Measurements from ENCODE around the gene FUT1. TPM values are rescaled to one million over a fixed set of nuclear protein-coding genes. Genes with fewer than 3 reads are reported as not detected.

FUT1 gene
- total and polyA plus RNA-seq, 4 experiments from 2014 or later = 0.11 to 0.32 (median 0.22) TPM; not detected in 1

- intact Hi-C loops (cut with micrococcal nuclease) = no loop called here
- CTCF ChIA-PET (ENCODE audit: partially characterized antibody) = interaction anchor here (1.2 kb wide), 1 partner anchor 17 kb away, joined by 3 read pairs; no protein-coding TSS in a partner anchor
- POLR2A ChIA-PET (ENCODE audit: partially characterized antibody) = no interaction called here
- Mint-ChIP-seq H3K4me1 (peaks cover 13 to 26% (median 19%) of the 10 kb centered on the region in 4 donors), H3K4me3 (no peak overlapping the region), H3K27me3 (peaks cover 11 to 16% of the 10 kb centered on the region in 2 donors), H3K36me3 (no peaks in the 10 kb centered on the region), H3K27ac (no peak overlapping the region), H3K9me3 (no peaks in the 10 kb centered on the region)
- H3K27me3 ChIP-seq (ENCODE audit: insufficient read depth, low read length) = no peaks in the 10 kb centered on the region
- no peak overlapping the region for H3K4me3 ChIP-seq (ENCODE audit: low read length in 2 of 2)
- H3K9me3 ChIP-seq (ENCODE audit: control insufficient read depth in 1 of 2, low read length in 2 of 2) = no peaks in the 10 kb centered on the region
- H3K4me1 ChIP-seq (ENCODE audit: insufficient read depth, low read length) = peaks cover 23% of the 10 kb centered on the region
- no peaks in the 10 kb centered on the region for H3K36me3 ChIP-seq (ENCODE audit: insufficient read depth, low read length)
- H3K27ac ChIP-seq (ENCODE audit: low read depth, low read length) = no peak overlapping the region
- no peak for DNase-seq
Observed at GRCh38 chr19:48756212-48756611, 3.8 kb upstream of the FUT1 start.

- no peak for DNase-seq
- no peaks in the 10 kb centered on the region for H3K27me3 ChIP-seq (ENCODE audit: insufficient read depth, low read length)
- no peaks in the 10 kb centered on the region for H3K9me3 ChIP-seq (ENCODE audit: control insufficient read depth in 1 of 2, low read length in 2 of 2)
- Mint-ChIP-seq H3K27ac (no peak overlapping the region), H3K4me1 (peaks cover 15 to 30% (median 21%) of the 10 kb centered on the region in 4 donors), H3K27me3 (peaks cover 11 to 16% of the 10 kb centered on the region in 2 donors), H3K9me3 (no peaks in the 10 kb centered on the region), H3K4me3 (no peak overlapping the region), H3K36me3 (no peaks in the 10 kb centered on the region)
- no peak overlapping the region for H3K4me3 ChIP-seq (ENCODE audit: low read length in 2 of 2)
- intact Hi-C loops (cut with micrococcal nuclease) = no loop called here
- no peaks in the 10 kb centered on the region for H3K36me3 ChIP-seq (ENCODE audit: insufficient read depth, low read length)
- no peak overlapping the region for H3K27ac ChIP-seq (ENCODE audit: low read depth, low read length)
- CTCF ChIA-PET (ENCODE audit: partially characterized antibody) = interaction anchor here (1.2 kb wide), 1 partner anchor 16 kb away, joined by 3 read pairs; no protein-coding TSS in a partner anchor
- H3K4me1 ChIP-seq (ENCODE audit: insufficient read depth, low read length) = peaks cover 23% of the 10 kb centered on the region
- POLR2A ChIA-PET (ENCODE audit: partially characterized antibody) = no interaction called here
Observed at GRCh38 chr19:48755787-48756186, 3.3 kb upstream of the FUT1 start.

- peak within 1 kb of the TSS in 2 of 8 donors; percentile 84 to 88 for H3K4me3 Mint-ChIP-seq
- Histone ChIP-seq H3K4me3 (ENCODE audit: low read length in 2 of 2) (no peak within 1 kb of the TSS), H3K27me3 (ENCODE audit: insufficient read depth, low read length) (no peaks in the 10 kb centered on the region), H3K9me3 (ENCODE audit: control insufficient read depth in 1 of 2, low read length in 2 of 2) (no peaks in the 10 kb centered on the region), H3K4me1 (ENCODE audit: insufficient read depth, low read length) (peaks cover 18% of the 10 kb centered on the region), H3K36me3 (ENCODE audit: insufficient read depth, low read length) (no peaks in the 10 kb centered on the region), H3K27ac (ENCODE audit: low read depth, low read length) (no peak within 1 kb of the TSS)
- peaks cover 13 to 25% (median 19%) of the 10 kb centered on the region in 4 donors for H3K4me1 Mint-ChIP-seq
- DNase-seq = no peak
- intact Hi-C loops (cut with micrococcal nuclease) = no loop called here
- no peaks in the 10 kb centered on the region for H3K9me3 Mint-ChIP-seq
- ChIA-PET CTCF (ENCODE audit: partially characterized antibody) (interaction anchor here (1.2 kb wide), 1 partner anchor 16 kb away, joined by 3 read pairs; no protein-coding TSS in a partner anchor), POLR2A (ENCODE audit: partially characterized antibody) (no interaction called here)
- H3K27me3 Mint-ChIP-seq = peaks cover 7 to 11% of the 10 kb centered on the region in 2 donors
- peak within 1 kb of the TSS in 1 of 7 donors; percentile 30 for H3K27ac Mint-ChIP-seq
- H3K36me3 Mint-ChIP-seq = no peaks in the 10 kb centered on the region
Observed at GRCh38 chr19:48755084-48755641, 2.7 kb upstream of the FUT1 start, which contains the start of gene FGF21. TSS of gene FGF21 (plus strand) at chr19:48755524. CDS start at chr19:48756237, 713 bp downstream.

GRCh38 chr19:48751845-48752495, 471 bp downstream of the FUT1 start:
- Histone ChIP-seq H3K27me3 (ENCODE audit: insufficient read depth, low read length) (no peaks in the 10 kb centered on the region), H3K9me3 (ENCODE audit: control insufficient read depth in 1 of 2, low read length in 2 of 2) (no peaks in the 10 kb centered on the region), H3K4me1 (ENCODE audit: insufficient read depth, low read length) (peaks cover 22% of the 10 kb centered on the region), H3K27ac (ENCODE audit: low read depth, low read length) (no peak overlapping the region), H3K4me3 (ENCODE audit: low read length in 2 of 2) (peak overlapping the region in 1 of 2 donors; percentile 45), H3K36me3 (ENCODE audit: insufficient read depth, low read length) (no peaks in the 10 kb centered on the region)
- Mint-ChIP-seq H3K4me3 (peak overlapping the region; percentile 77 to 91 (median 86)), H3K4me1 (peaks cover 13 to 29% (median 20%) of the 10 kb centered on the region in 4 donors), H3K36me3 (no peaks in the 10 kb centered on the region), H3K27ac (peak overlapping the region; percentile 2 to 89 (median 52)), H3K27me3 (peaks cover 6 to 11% of the 10 kb centered on the region in 2 donors), H3K9me3 (peaks cover 0 to 1% (median 0%) of the 10 kb centered on the region in 8 donors)
- peak in 1 of 5 donors; percentile 19 for DNase-seq
- POLR2A ChIA-PET (ENCODE audit: partially characterized antibody) = interaction anchor here (1.1 to 1.2 kb wide), 2 partner anchors 12 to 77 kb away, joined by 3 to 4 read pairs; no protein-coding TSS in a partner anchor
- intact Hi-C loops (cut with micrococcal nuclease) = no loop called here
- CTCF ChIA-PET (ENCODE audit: partially characterized antibody) = interaction anchor here (1.0 kb wide), 1 partner anchor 34 kb away, joined by 3 read pairs; no protein-coding TSS in a partner anchor

- Histone ChIP-seq H3K4me1 (ENCODE audit: insufficient read depth, low read length) (peaks cover 28% of the 10 kb centered on the region), H3K27ac (ENCODE audit: low read depth, low read length) (no peak overlapping the region), H3K36me3 (ENCODE audit: insufficient read depth, low read length) (no peaks in the 10 kb centered on the region), H3K9me3 (ENCODE audit: control insufficient read depth in 1 of 2, low read length in 2 of 2) (no peaks in the 10 kb centered on the region), H3K4me3 (ENCODE audit: low read length in 2 of 2) (no peak overlapping the region), H3K27me3 (ENCODE audit: insufficient read depth, low read length) (peaks cover 5% of the 10 kb centered on the region)
- H3K4me1 Mint-ChIP-seq = peaks cover 15 to 36% (median 24%) of the 10 kb centered on the region in 4 donors
- ChIA-PET POLR2A (ENCODE audit: partially characterized antibody) (interaction anchor here (1.0 kb wide), 1 partner anchor 12 kb away, joined by 5 read pairs; no protein-coding TSS in a partner anchor), CTCF (ENCODE audit: partially characterized antibody) (interaction anchor here (1.0 kb wide), 1 partner anchor 33 kb away, joined by 3 read pairs; no protein-coding TSS in a partner anchor)
- H3K27me3 Mint-ChIP-seq = peaks cover 9 to 11% of the 10 kb centered on the region in 2 donors
- H3K27ac Mint-ChIP-seq = peak overlapping the region in 4 of 7 donors; percentile 17 to 54 (median 28)
- H3K4me3 Mint-ChIP-seq = peak overlapping the region; percentile 30 to 91 (median 64)
- H3K9me3 Mint-ChIP-seq = peaks cover 0 to 1% (median 0%) of the 10 kb centered on the region in 8 donors
- H3K36me3 Mint-ChIP-seq = no peaks in the 10 kb centered on the region
- intact Hi-C loops (cut with micrococcal nuclease) = no loop called here
- DNase-seq = no peak
Observed at GRCh38 chr19:48750771-48751504, 1.5 kb downstream of the FUT1 start.

- intact Hi-C loops (cut with micrococcal nuclease) = no loop called here
- Mint-ChIP-seq H3K36me3 (no peaks in the 10 kb centered on the region), H3K4me3 (no peak overlapping the region), H3K4me1 (peaks cover 15 to 37% (median 24%) of the 10 kb centered on the region in 4 donors), H3K27ac (peak overlapping the region in 2 of 7 donors; percentile 17 to 31), H3K9me3 (peaks cover 0 to 1% (median 0%) of the 10 kb centered on the region in 8 donors), H3K27me3 (peaks cover 10 to 11% of the 10 kb centered on the region in 2 donors)
- H3K4me1 ChIP-seq (ENCODE audit: insufficient read depth, low read length) = peaks cover 28% of the 10 kb centered on the region
- ChIA-PET CTCF (ENCODE audit: partially characterized antibody) (interaction anchor here (0.8 kb wide), 1 partner anchor 26 kb away, joined by 3 read pairs; no protein-coding TSS in a partner anchor), POLR2A (ENCODE audit: partially characterized antibody) (interaction anchor here (1.0 kb wide), 1 partner anchor 11 kb away, joined by 5 read pairs; no protein-coding TSS in a partner anchor)
- no peak overlapping the region for H3K4me3 ChIP-seq (ENCODE audit: low read length in 2 of 2)
- no peak for DNase-seq
- no peaks in the 10 kb centered on the region for H3K36me3 ChIP-seq (ENCODE audit: insufficient read depth, low read length)
- no peak overlapping the region for H3K27ac ChIP-seq (ENCODE audit: low read depth, low read length)
- peaks cover 5% of the 10 kb centered on the region for H3K27me3 ChIP-seq (ENCODE audit: insufficient read depth, low read length)
- no peaks in the 10 kb centered on the region for H3K9me3 ChIP-seq (ENCODE audit: control insufficient read depth in 1 of 2, low read length in 2 of 2)
Observed at GRCh38 chr19:48750351-48750750, 2.1 kb downstream of the FUT1 start.

All from CD4-positive, alpha-beta memory T cell (primary cell).